GM12872 (cell line): ENCODE results near the gene NFKBIB.

Source experiments
- TF ChIP-seq, protein P1 (sequence below): IDR thresholded peaks from 3 replicates; pipeline ENCODE4 v1.5.1; 2011; ENCODE audit warnings: low read depth, mild to moderate bottlenecking, low read length, moderate library complexity; ENCODE audit not compliant: insufficient read depth

The NFKBIB gene, protein sequence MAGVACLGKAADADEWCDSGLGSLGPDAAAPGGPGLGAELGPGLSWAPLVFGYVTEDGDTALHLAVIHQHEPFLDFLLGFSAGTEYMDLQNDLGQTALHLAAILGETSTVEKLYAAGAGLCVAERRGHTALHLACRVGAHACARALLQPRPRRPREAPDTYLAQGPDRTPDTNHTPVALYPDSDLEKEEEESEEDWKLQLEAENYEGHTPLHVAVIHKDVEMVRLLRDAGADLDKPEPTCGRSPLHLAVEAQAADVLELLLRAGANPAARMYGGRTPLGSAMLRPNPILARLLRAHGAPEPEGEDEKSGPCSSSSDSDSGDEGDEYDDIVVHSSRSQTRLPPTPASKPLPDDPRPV

DNA sequence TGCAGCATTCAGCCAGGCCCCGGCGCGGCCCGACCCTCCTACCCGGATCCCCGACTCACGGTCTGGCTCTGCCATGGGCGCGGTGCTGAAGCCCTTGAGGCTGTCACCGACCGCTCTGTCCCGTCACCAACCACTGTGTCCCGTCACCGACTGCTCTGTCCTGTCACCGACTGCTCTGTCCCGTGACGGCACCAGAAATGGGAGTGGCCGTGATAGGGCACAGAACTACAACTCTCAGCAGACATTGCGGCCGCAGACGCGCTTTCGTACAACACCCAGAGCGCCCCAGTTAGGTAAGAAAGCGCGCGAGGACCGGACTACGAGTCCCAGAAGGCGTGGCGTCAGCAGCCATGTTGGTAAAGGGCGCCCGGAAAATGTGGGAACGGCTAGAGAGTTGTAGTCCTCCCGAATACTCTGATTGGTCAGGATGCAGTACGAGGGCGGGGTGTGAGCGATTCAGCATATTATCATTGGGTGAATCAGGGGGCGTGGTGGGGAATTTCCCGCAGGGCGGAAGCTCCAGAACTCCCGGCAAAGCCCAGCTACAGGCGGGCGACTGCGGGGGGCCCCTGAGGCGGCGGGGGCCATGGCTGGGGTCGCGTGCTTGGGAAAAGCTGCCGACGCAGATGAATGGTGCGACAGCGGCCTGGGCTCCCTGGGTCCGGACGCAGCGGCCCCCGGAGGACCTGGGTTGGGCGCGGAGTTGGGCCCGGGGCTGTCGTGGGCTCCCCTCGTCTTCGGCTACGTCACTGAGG lies at the start of gene NFKBIB, which contains the start of gene SIRT2:
Gene NFKBIB, plus strand, starts transcription at position 523 of the 755 bp plus-strand sequence. Its CDS starts 64 bp downstream, at position 587.
Gene SIRT2, minus strand, starts transcription at position 172 of the 755 bp plus-strand sequence. Its CDS starts 97 bp downstream, at position 75.
- TF ChIP-seq, protein P1, sequence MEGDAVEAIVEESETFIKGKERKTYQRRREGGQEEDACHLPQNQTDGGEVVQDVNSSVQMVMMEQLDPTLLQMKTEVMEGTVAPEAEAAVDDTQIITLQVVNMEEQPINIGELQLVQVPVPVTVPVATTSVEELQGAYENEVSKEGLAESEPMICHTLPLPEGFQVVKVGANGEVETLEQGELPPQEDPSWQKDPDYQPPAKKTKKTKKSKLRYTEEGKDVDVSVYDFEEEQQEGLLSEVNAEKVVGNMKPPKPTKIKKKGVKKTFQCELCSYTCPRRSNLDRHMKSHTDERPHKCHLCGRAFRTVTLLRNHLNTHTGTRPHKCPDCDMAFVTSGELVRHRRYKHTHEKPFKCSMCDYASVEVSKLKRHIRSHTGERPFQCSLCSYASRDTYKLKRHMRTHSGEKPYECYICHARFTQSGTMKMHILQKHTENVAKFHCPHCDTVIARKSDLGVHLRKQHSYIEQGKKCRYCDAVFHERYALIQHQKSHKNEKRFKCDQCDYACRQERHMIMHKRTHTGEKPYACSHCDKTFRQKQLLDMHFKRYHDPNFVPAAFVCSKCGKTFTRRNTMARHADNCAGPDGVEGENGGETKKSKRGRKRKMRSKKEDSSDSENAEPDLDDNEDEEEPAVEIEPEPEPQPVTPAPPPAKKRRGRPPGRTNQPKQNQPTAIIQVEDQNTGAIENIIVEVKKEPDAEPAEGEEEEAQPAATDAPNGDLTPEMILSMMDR, result no peak

DNA sequence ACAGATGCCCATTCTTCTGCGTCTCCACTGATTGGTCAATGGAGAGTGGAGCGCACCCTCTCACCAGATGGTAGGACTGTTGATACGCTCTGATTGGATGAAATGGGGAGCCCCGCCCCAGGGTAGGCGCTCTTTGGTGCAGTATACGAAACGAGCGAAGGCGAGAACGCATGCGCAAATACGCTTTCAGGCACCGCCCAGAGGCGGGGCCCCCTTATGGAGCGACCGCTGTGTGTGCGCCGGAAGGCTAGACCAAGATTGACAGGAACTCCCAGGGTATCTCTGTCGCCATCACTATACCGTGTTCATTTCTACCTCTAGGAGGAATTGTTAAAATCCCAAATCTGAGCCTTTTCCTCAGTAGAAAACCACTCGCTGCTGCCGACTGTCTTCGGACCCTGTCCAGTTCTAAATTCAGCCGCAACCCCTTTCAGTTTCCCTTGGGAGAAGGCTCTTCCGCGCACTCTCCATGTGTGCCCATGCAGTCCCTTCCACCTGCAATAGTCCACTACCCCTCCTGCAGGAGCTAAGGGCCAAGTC lies 49.3 kb upstream of the NFKBIB start:
- TF ChIP-seq, protein P1, result no peak; the same call in 2 of the 3 replicates

DNA sequence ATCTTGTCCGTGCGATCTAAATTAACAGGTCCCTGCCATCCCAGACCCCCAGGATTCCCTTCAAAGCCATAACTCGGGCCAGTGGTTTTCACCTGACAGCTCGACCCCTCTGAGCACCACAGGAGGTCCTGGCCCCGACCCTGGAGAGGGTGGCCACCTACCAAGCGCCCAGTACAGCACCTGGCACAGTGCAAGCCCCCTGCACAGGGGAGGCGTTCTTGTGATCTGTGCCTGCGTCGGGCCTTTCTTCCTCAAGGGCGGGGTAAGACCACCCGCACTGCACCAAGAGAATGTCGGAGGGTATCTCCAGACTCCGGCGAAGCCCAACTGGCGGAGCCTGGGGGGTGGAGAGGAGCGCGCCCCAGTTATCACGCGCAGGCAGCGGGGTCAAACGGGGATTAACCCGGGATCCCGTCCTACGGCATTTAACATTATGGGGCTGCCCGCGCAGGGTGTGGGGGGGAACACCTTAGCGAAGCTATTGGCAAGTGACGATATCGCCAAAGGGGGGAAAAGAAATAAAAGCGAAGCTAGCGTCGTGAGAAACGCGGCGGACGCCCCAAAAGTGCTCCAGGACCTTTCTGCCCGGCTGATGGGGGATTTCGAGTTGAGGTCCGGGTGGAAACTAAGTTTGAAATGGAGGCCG lies 48.7 kb upstream of the NFKBIB start:
- TF ChIP-seq, protein P1, result no peak

DNA sequence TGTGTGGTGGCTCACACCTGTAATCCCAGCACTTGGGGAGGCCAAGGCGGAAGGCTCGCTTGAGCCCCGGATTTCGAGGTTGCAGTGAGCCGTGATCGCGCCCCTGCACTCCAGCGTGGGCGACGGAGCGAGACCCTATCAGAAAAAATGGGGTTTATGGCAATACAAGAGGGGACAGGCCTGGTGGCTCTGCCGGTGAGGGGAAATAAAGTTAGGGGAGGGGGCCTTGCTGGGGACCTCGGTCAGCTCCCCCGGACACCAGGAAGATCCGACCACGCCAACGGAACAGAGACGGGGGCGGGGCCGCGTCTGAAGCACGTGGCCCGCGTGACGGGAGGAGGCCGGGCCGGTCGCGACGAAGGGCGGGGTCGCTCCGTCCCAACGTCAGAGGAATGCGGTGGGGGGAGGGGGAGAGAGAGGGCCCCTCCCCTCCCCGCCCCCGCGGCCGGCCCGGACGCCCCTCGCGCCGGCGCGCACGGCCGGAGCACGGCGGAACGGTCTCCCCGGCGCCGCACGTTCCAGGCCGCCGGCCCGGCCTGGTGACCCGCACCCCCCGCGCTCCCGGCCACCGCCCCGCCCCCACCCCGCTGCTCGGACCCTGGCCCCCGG lies 48.0 kb upstream of the NFKBIB start:
- TF ChIP-seq, protein P1, result no peak

DNA sequence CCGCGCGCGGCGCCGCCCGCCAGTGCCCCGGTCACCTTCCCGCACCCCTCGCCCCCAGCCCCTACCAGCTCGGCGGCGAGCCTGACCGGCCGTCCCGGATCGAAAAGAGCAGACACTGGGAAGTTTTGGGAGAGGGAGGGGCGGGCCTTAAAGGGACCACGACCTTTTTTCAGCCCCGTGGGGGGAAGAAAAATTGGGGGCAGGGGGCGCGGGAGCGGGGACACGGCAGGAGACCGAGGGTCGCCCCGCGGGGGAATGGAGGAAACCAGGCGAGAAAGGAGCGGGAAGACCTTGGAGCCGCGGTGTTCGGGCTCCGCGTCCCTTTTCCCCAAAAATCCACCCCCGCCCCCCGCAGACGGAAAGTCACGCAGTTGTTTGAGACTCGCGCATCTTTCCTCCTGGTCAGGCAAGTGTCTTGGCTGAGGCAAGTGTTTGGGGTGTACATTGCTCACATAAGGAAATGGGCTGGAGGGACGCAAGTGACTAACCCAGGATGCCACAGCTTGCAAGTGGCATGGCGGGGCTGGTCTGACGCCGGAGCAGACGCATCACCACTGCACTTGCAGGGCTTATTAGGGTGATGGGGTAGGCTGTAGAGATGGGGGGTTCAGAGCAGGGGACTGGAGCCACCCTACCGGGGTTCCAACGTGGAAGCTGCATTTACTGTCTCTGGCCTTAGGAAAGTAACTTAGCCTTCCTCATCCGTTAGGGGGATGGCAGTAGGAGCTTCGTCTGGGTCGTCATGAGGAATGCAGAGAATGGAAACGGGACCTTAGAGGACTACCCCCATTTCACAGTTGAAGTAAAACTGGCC lies 47.3 kb upstream of the NFKBIB start:
- TF ChIP-seq, protein P1, result no peak

DNA sequence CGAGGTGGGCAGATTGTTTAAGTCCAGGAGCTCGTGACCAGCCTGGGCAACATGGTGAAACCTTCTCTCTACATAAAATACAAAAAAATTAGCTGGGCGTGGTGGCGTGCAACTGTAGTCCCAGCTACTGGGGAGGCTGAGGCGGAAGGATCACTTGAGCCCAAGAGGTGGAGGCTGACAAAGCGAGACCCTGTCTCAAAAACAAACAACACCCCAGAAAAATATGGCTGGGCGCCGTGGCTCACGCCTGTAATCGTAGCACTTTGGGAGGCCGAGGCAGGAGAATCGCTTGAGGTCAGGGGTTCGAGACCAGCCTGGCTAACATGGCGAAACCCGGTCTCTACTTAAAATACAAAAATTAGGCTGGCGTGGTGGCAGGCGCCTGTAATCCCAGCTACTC lies 46.6 kb upstream of the NFKBIB start:
- TF ChIP-seq, protein P1, result no peak
